Osteoblast (primary cell): ENCODE measurements around the gene TSPAN15. TPM values are rescaled to one million over a fixed set of nuclear protein-coding genes. Genes with fewer than 3 reads are reported as not detected.

Experiments
- DNase-seq: peaks from one replicate; pipeline ENCODE4 v3.0.0; 2011; ENCODE audit warnings: low spot score, mixed read lengths; ENCODE audit not compliant: insufficient read length; ENCODE audit errors: missing footprints
- H2AFZ ChIP-seq: 2 replicates; pipeline ENCODE4 v1.6.0; 2011; ENCODE audit warnings: mild to moderate bottlenecking, low read length
- H3K27ac ChIP-seq: 2 replicates; pipeline ENCODE4 v1.5.1; 2011; ENCODE audit warnings: mild to moderate bottlenecking, low read depth, low read length, moderate library complexity
- H3K27me3 ChIP-seq: 2 replicates; pipeline ENCODE4 v1.6.0; 2012; ENCODE audit warnings: mild to moderate bottlenecking, control low read depth, inconsistent platforms, low read length, moderate library complexity; ENCODE audit not compliant: insufficient read depth
- H3K36me3 ChIP-seq: 2 replicates; pipeline ENCODE4 v1.5.1; 2011; ENCODE audit warnings: mild to moderate bottlenecking, low read length, control low read depth, moderate library complexity; ENCODE audit not compliant: insufficient read depth
- H3K4me1 ChIP-seq: 2 replicates; pipeline ENCODE4 v1.5.1; 2011; ENCODE audit warnings: mild to moderate bottlenecking, low read length, control low read depth, moderate library complexity; ENCODE audit not compliant: insufficient read depth
- H3K4me2 ChIP-seq: 2 replicates; pipeline ENCODE4 v1.6.0; 2011; ENCODE audit warnings: mild to moderate bottlenecking, low read length; ENCODE audit not compliant: insufficient read depth
- H3K4me3 ChIP-seq: fragments of 200-600 bp; sonication (generic); 3 replicates; pipeline ENCODE4 v1.5.1; 2012; ENCODE audit warnings: mild to moderate bottlenecking, low read length, inconsistent platforms; ENCODE audit not compliant: insufficient read depth
- H3K79me2 ChIP-seq: 2 replicates; pipeline ENCODE4 v1.6.0; 2012; ENCODE audit warnings: mild to moderate bottlenecking, low read length, control low read depth, inconsistent platforms; ENCODE audit not compliant: insufficient read depth
- H3K9me3 ChIP-seq: 2 replicates; pipeline ENCODE4 v1.5.1; 2011; ENCODE audit warnings: low read depth, low read length, control low read depth
- H4K20me1 ChIP-seq: 2 replicates; pipeline ENCODE4 v1.6.0; 2012; ENCODE audit warnings: mild to moderate bottlenecking, low read length, control low read depth; ENCODE audit not compliant: insufficient read depth
- CTCF ChIP-seq: IDR thresholded peaks from 2 replicates; pipeline ENCODE4 v1.5.1; 2011; ENCODE audit warnings: mild to moderate bottlenecking, low read depth, low read length, moderate library complexity; ENCODE audit errors: extremely low read depth
- total RNA-seq: library from RNA; depleted of rRNA; stranded (reverse); fragments of >200 nt; gene quantifications from 2 replicates; pipeline ENCODE4 v1.2.3, GENCODE V29; 2012

TSPAN15 gene
- total RNA-seq, 1 donor: 0.72 TPM

- DNase-seq: no peak
- Histone ChIP-seq H3K4me3 (no peak overlapping the region), H3K27me3 (no peaks in the 10 kb centered on the region), H3K9me3 (no peaks in the 10 kb centered on the region), H3K4me2 (no peak overlapping the region), H3K4me1 (peaks cover 4% of the 10 kb centered on the region), H3K79me2 (no peaks in the 10 kb centered on the region), H3K36me3 (no peaks in the 10 kb centered on the region), H3K27ac (no peak overlapping the region), H4K20me1 (no peaks in the 10 kb centered on the region), H2AFZ (no peak overlapping the region)
- no peak for TF ChIP-seq CTCF
These were observed 8.0 kb downstream of the TSPAN15 start for GRCh38 chr10:69459101-69459790.

GRCh38 chr10:69459893-69460575 lies 8.8 kb downstream of the TSPAN15 start:
- Histone ChIP-seq H3K79me2 (no peaks in the 10 kb centered on the region), H3K4me1 (peaks cover 4% of the 10 kb centered on the region), H3K4me3 (no peak overlapping the region), H3K36me3 (no peaks in the 10 kb centered on the region), H3K27ac (no peak overlapping the region), H3K9me3 (no peaks in the 10 kb centered on the region), H3K4me2 (no peak overlapping the region), H2AFZ (no peak overlapping the region), H3K27me3 (no peaks in the 10 kb centered on the region), H4K20me1 (no peaks in the 10 kb centered on the region)
- no peak for TF ChIP-seq CTCF
- DNase-seq: no peak

GRCh38 chr10:69460576-69461242 lies 9.4 kb downstream of the TSPAN15 start:
- Histone ChIP-seq H3K27me3 (no peaks in the 10 kb centered on the region), H3K4me2 (no peak overlapping the region), H3K4me3 (no peak overlapping the region), H4K20me1 (no peaks in the 10 kb centered on the region), H3K9me3 (no peaks in the 10 kb centered on the region), H3K79me2 (no peaks in the 10 kb centered on the region), H3K27ac (no peak overlapping the region), H2AFZ (no peak overlapping the region), H3K36me3 (no peaks in the 10 kb centered on the region), H3K4me1 (peaks cover 4% of the 10 kb centered on the region)
- no peak for DNase-seq
- no peak for TF ChIP-seq CTCF
